GM12874 (cell line): ENCODE measurements around the gene TRRAP.

Source experiments
- TF ChIP-seq, protein P1 (sequence below): IDR thresholded peaks from 2 replicates; pipeline ENCODE4 v1.5.1; 2011; ENCODE audit warnings: low read depth, mild to moderate bottlenecking, control low read depth, low read length, moderate library complexity; ENCODE audit not compliant: insufficient read depth

Gene TRRAP

DNA sequence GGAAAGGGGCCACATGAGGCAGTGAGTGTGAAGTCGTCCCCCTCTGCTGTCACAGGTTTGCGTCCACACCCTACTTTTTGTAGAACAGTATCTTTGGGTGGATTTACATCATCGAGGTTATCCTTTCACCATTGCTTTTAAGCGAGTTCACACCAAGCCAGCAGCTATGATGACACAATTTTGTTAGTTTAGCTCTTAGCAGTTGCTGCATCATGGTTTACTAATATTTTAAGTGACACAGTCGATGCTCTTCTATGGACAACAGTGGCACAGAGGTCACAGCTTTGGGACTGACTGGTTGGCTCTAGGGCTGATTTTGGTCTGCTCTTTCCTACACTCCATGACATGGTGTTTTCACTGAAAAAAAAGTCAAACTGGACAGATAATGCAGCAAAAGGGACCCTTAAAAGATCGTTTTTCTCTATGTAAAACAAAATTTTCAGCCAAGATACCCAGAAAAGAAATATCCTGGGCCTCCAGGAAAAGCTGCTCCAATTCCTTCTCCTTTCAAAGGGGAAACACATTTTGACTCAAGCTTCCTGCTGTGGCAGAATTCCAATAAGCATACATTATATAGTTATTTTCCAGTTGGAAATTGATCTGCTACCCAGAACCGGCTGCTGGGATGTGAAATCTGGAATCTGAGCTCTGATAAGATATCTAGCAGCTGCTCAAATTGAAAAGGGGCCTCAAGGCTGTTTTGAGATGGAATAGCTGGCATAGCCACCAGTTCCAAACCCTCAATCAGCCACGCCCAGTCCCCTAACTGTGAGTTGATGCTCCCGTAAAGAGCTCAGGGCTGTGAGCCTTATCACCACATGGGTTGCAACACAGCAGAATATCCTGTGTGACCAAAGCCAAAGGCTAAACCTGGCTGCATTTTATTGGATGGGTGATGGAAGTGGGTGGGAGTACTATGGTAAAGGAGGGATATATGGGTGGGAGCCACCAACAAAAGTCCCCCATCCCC, 151.4 kb downstream of the TRRAP start:
- TF ChIP-seq, protein P1, sequence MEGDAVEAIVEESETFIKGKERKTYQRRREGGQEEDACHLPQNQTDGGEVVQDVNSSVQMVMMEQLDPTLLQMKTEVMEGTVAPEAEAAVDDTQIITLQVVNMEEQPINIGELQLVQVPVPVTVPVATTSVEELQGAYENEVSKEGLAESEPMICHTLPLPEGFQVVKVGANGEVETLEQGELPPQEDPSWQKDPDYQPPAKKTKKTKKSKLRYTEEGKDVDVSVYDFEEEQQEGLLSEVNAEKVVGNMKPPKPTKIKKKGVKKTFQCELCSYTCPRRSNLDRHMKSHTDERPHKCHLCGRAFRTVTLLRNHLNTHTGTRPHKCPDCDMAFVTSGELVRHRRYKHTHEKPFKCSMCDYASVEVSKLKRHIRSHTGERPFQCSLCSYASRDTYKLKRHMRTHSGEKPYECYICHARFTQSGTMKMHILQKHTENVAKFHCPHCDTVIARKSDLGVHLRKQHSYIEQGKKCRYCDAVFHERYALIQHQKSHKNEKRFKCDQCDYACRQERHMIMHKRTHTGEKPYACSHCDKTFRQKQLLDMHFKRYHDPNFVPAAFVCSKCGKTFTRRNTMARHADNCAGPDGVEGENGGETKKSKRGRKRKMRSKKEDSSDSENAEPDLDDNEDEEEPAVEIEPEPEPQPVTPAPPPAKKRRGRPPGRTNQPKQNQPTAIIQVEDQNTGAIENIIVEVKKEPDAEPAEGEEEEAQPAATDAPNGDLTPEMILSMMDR = no peak

- TF ChIP-seq, protein P1 = no peak
Measured at GRCh38 chr7:99030457-99030856, 152.1 kb downstream of the TRRAP start.

DNA sequence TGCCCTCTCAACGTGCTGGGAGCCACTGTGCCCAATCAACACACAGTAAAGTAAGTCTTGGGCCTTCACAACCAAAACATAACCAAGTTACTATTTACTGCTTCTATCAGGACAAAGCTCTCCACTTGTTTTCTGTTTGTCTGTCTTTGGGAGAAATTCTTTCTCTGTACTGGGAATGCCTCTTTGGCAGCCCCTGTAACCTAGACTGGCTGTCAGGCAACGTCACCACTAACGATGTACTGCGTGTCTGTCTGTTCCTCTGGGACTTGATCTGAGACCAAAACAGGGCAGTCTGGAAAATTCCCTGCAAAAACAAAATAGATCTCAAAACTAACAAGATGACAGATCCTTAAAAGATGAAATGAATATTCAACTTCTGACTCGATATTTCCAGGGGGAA, 152.6 kb downstream of the TRRAP start:
- TF ChIP-seq, protein P1 = no peak

- TF ChIP-seq, protein P1 = no peak
Measured at GRCh38 chr7:99031496-99031895, 153.2 kb downstream of the TRRAP start.

DNA sequence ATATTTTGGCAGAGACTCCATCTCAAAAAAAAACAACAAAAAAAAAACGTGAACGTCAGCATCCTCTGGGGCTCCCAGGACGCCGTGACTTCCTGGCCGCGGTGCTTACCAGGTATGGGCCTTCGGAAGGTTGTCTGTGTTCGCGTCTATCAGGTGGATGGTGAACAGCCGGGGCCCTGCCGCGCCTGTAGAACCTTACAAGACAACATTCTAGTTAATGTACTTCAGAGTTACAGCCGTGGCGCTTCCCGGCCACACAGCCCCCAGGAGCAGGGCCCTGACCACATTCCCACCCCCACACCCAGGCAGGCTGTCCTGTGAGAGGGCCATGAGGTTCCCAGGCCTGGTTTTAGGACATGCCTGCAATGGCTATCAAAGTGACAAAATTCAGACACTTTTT, 154.6 kb downstream of the TRRAP start:
- TF ChIP-seq, protein P1 = no peak

- TF ChIP-seq, protein P1 = no peak
Measured at GRCh38 chr7:99033765-99034164, 155.4 kb downstream of the TRRAP start.

GRCh38 chr7:99034932-99035722, 156.8 kb downstream of the TRRAP start:
- TF ChIP-seq, protein P1 = no peak
